IPS DF 6.9 (cell line): ENCODE measurements around the gene RETN.

Experiments
- DNase-seq: peaks from one replicate; pipeline ENCODE4 v3.0.0-alpha.2; 2013; ENCODE audit warnings: low read depth, low spot score
- H3K27ac ChIP-seq: one replicate; pipeline ENCODE4 v1.5.1; 2013; ENCODE audit warnings: low read length, control low read depth
- H3K27me3 ChIP-seq: 2 replicates; pipeline ENCODE4 v1.6.1; 2013; ENCODE audit warnings: mild to moderate bottlenecking, low read length; ENCODE audit not compliant: control insufficient read depth, insufficient read depth
- H3K36me3 ChIP-seq: 2 replicates; pipeline ENCODE4 v1.6.1; 2013; ENCODE audit warnings: low read length; ENCODE audit not compliant: control insufficient read depth, insufficient read depth
- H3K4me1 ChIP-seq: 2 replicates; pipeline ENCODE4 v1.6.1; 2013; ENCODE audit warnings: low read length; ENCODE audit not compliant: control insufficient read depth, insufficient read depth
- H3K4me3 ChIP-seq: 2 replicates; pipeline ENCODE4 v1.5.1; 2013; ENCODE audit warnings: mild to moderate bottlenecking, low read length
- H3K9me3 ChIP-seq: 2 replicates; pipeline ENCODE4 v1.6.1; 2013; ENCODE audit warnings: low read length, inconsistent platforms; ENCODE audit not compliant: control insufficient read depth, insufficient read depth
- WGBS: extraction: QIAGEN DNeasy Blood & Tissue Kit; methylation state at CpG from one replicate; pipeline ENCODE4 v1.1.7; 2013; ENCODE audit warnings: mixed read lengths, missing lambda C conversion rate; ENCODE audit not compliant: insufficient read length, insufficient coverage; 5-methylcytosine and 5-hydroxymethylcytosine counted together

The RETN gene

GRCh38 chr19:7689165-7689564 lies 20.3 kb downstream of the RETN start:
- no peak overlapping the region for H3K4me3 ChIP-seq
- no CpG with 5 or more reads among the region's 23 CpGs for WGBS
- no peaks in the 10 kb centered on the region for H3K36me3 ChIP-seq
- no peak overlapping the region for H3K27ac ChIP-seq
- no peaks in the 10 kb centered on the region for H3K27me3 ChIP-seq
- H3K9me3 ChIP-seq = no peaks in the 10 kb centered on the region
- no peaks in the 10 kb centered on the region for H3K4me1 ChIP-seq
- no peak for DNase-seq

- Histone ChIP-seq H3K4me3 (no peak overlapping the region), H3K9me3 (no peaks in the 10 kb centered on the region; the same call in 1 of the 2 replicates), H3K36me3 (no peaks in the 10 kb centered on the region), H3K4me1 (no peaks in the 10 kb centered on the region), H3K27ac (no peak overlapping the region), H3K27me3 (no peaks in the 10 kb centered on the region)
- DNase-seq = no peak
- WGBS = no CpG with 5 or more reads among the region's 8 CpGs
Measured at GRCh38 chr19:7690779-7691258, 22.0 kb downstream of the RETN start.

- Histone ChIP-seq H3K27ac (no peak overlapping the region), H3K4me1 (no peaks in the 10 kb centered on the region), H3K4me3 (no peak overlapping the region), H3K9me3 (no peaks in the 10 kb centered on the region; the same call in 1 of the 2 replicates), H3K36me3 (no peaks in the 10 kb centered on the region), H3K27me3 (no peaks in the 10 kb centered on the region)
- no peak for DNase-seq
Measured at GRCh38 chr19:7691497-7691896, 22.6 kb downstream of the RETN start.

GRCh38 chr19:7692417-7693088 lies 23.7 kb downstream of the RETN start:
- 68% methylated on average over 3 of the region's 13 CpGs for WGBS
- H3K4me1 ChIP-seq = no peaks in the 10 kb centered on the region
- no peaks in the 10 kb centered on the region for H3K27me3 ChIP-seq
- no peaks in the 10 kb centered on the region for H3K36me3 ChIP-seq
- no peak overlapping the region for H3K27ac ChIP-seq
- H3K4me3 ChIP-seq = no peak overlapping the region
- no peak for DNase-seq
- no peaks in the 10 kb centered on the region; the same call in 1 of the 2 replicates for H3K9me3 ChIP-seq

- no CpG with 5 or more reads among the region's 4 CpGs for WGBS
- H3K9me3 ChIP-seq = no peaks in the 10 kb centered on the region; the same call in 1 of the 2 replicates
- no peak for DNase-seq
Measured at GRCh38 chr19:7694499-7694898, 25.6 kb downstream of the RETN start.

GRCh38 chr19:7697721-7698287 lies 29.0 kb downstream of the RETN start:
- Histone ChIP-seq H3K9me3 (no peaks in the 10 kb centered on the region; the same call in 1 of the 2 replicates), H3K4me3 (no peak overlapping the region), H3K36me3 (no peaks in the 10 kb centered on the region), H3K27me3 (no peaks in the 10 kb centered on the region), H3K4me1 (0 out of 2 replicates have a peak, but pooled peaks cover 4% of the 10 kb centered on the region), H3K27ac (no peak overlapping the region)
- no peak for DNase-seq
- WGBS = no CpG with 5 or more reads among the region's 10 CpGs

More at GRCh38 chr19:7694499-7694898, 25.6 kb downstream of the RETN start:
- Histone ChIP-seq H3K4me3 (no peak overlapping the region), H3K36me3 (no peaks in the 10 kb centered on the region), H3K27me3 (no peaks in the 10 kb centered on the region), H3K27ac (no peak overlapping the region), H3K4me1 (0 out of 2 replicates have a peak, but pooled peaks cover 4% of the 10 kb centered on the region)

- WGBS = no CpG with 5 or more reads among the region's 11 CpGs
- H3K9me3 ChIP-seq = no peaks in the 10 kb centered on the region; the same call in 1 of the 2 replicates
- DNase-seq = no peak
- H3K27me3 ChIP-seq = no peaks in the 10 kb centered on the region
- 0 out of 2 replicates have a peak, but pooled peaks cover 4% of the 10 kb centered on the region for H3K4me1 ChIP-seq
- no peak overlapping the region for H3K4me3 ChIP-seq
- H3K27ac ChIP-seq = no peak overlapping the region
- H3K36me3 ChIP-seq = no peaks in the 10 kb centered on the region
Measured at GRCh38 chr19:7698583-7698982, 29.7 kb downstream of the RETN start.

GRCh38 chr19:7699003-7699402 lies 30.2 kb downstream of the RETN start:
- H3K4me1 ChIP-seq = 0 out of 2 replicates have a peak, but pooled peaks cover 4% of the 10 kb centered on the region
- no peak overlapping the region for H3K4me3 ChIP-seq
- no peaks in the 10 kb centered on the region; the same call in 1 of the 2 replicates for H3K9me3 ChIP-seq
- no CpG with 5 or more reads among the region's 2 CpGs for WGBS
- no peaks in the 10 kb centered on the region for H3K36me3 ChIP-seq
- no peaks in the 10 kb centered on the region for H3K27me3 ChIP-seq
- DNase-seq = no peak
- no peak overlapping the region for H3K27ac ChIP-seq

GRCh38 chr19:7699417-7700401 lies 30.9 kb downstream of the RETN start:
- no CpG with 5 or more reads among the region's 15 CpGs for WGBS
- no peaks in the 10 kb centered on the region for H3K27me3 ChIP-seq
- H3K36me3 ChIP-seq = no peaks in the 10 kb centered on the region

GRCh38 chr19:7701049-7701653 lies 32.3 kb downstream of the RETN start:
- Histone ChIP-seq H3K9me3 (no peaks in the 10 kb centered on the region), H3K4me3 (no peak overlapping the region), H3K27me3 (no peaks in the 10 kb centered on the region), H3K27ac (no peak overlapping the region), H3K4me1 (0 out of 2 replicates have a peak, but pooled peaks cover 4% of the 10 kb centered on the region), H3K36me3 (no peaks in the 10 kb centered on the region)
- WGBS = no CpG with 5 or more reads among the region's 12 CpGs
- no peak for DNase-seq

More at GRCh38 chr19:7699417-7700401, 30.9 kb downstream of the RETN start:
- no peak for DNase-seq
- Histone ChIP-seq H3K9me3 (no peaks in the 10 kb centered on the region), H3K4me1 (0 out of 2 replicates have a peak, but pooled peaks cover 4% of the 10 kb centered on the region), H3K27ac (no peak overlapping the region), H3K4me3 (no peak overlapping the region)
